H9 (cell line): ENCODE measurements around the gene SPECC1. TPM values are rescaled to one million over a fixed set of nuclear protein-coding genes. Genes with fewer than 3 reads are reported as not detected.

ENCODE experiments used
- DNase-seq: peaks from one replicate; pipeline ENCODE4 v3.0.0-alpha.2; 2017
- H2AFZ ChIP-seq: one replicate; pipeline ENCODE4 v1.6.1; 2013; ENCODE audit warnings: mild to moderate bottlenecking, low read length, control low read depth, moderate library complexity
- H2AK5ac ChIP-seq: 2 replicates; pipeline ENCODE4 v1.6.1; 2013; ENCODE audit warnings: low read length, control low read depth, mixed read lengths; ENCODE audit not compliant: insufficient read length
- H2BK120ac ChIP-seq: one replicate; pipeline ENCODE4 v1.6.1; 2013; ENCODE audit warnings: low read depth, mild to moderate bottlenecking, low read length, control low read depth, inconsistent platforms; ENCODE audit not compliant: poor library complexity, severe bottlenecking
- H2BK12ac ChIP-seq: 2 replicates; pipeline ENCODE4 v1.6.1; 2013; ENCODE audit warnings: low read length, control low read depth, mixed read lengths, low read depth; ENCODE audit not compliant: insufficient read length
- H2BK15ac ChIP-seq: 2 replicates; pipeline ENCODE4 v1.6.1; 2013; ENCODE audit warnings: low read depth, low read length, control low read depth
- H2BK20ac ChIP-seq: one replicate; pipeline ENCODE4 v1.6.1; 2013; ENCODE audit warnings: low read depth, mild to moderate bottlenecking, low read length, control low read depth, inconsistent platforms; ENCODE audit not compliant: poor library complexity, severe bottlenecking
- H2BK5ac ChIP-seq: 2 replicates; pipeline ENCODE4 v1.6.1; 2013; ENCODE audit warnings: low read length, control low read depth, mixed read lengths; ENCODE audit not compliant: insufficient read length
- H3K14ac ChIP-seq: 2 replicates; pipeline ENCODE4 v1.6.1; 2013; ENCODE audit warnings: low read length, control low read depth; ENCODE audit not compliant: insufficient read depth
- H3K18ac ChIP-seq: 2 replicates; pipeline ENCODE4 v1.6.1; 2013; ENCODE audit warnings: low read depth, mild to moderate bottlenecking, mixed read lengths, low read length, control low read depth; ENCODE audit not compliant: insufficient read length
- H3K23ac ChIP-seq: 2 replicates; pipeline ENCODE4 v1.6.1; 2013; ENCODE audit warnings: low read length, control low read depth, mixed read lengths, low read depth; ENCODE audit not compliant: insufficient read length
- H3K23me2 ChIP-seq: 2 replicates; pipeline ENCODE4 v1.6.1; 2013; ENCODE audit warnings: low read depth, mild to moderate bottlenecking, mixed read lengths, low read length, control low read depth; ENCODE audit not compliant: insufficient read length, poor library complexity, severe bottlenecking
- H3K27ac ChIP-seq: 2 replicates; pipeline ENCODE4 v1.5.1; 2013; ENCODE audit warnings: low read length, control low read depth, mixed read lengths, low read depth; ENCODE audit not compliant: insufficient read length
- H3K27me3 ChIP-seq: 2 replicates; pipeline ENCODE4 v1.6.1; 2013; ENCODE audit warnings: low read length, control low read depth, inconsistent platforms; ENCODE audit not compliant: insufficient read depth
- H3K4ac ChIP-seq: 2 replicates; pipeline ENCODE4 v1.6.1; 2013; ENCODE audit warnings: low read depth, mild to moderate bottlenecking, control low read depth, inconsistent platforms, low read length, moderate library complexity
- H3K4me1 ChIP-seq: 2 replicates; pipeline ENCODE4 v1.6.1; 2013; ENCODE audit warnings: low read length, control low read depth, inconsistent platforms; ENCODE audit not compliant: insufficient read depth
- H3K4me2 ChIP-seq: 2 replicates; pipeline ENCODE4 v1.6.1; 2013; ENCODE audit warnings: low read length, control low read depth, mixed read lengths; ENCODE audit not compliant: insufficient read length, insufficient read depth
- H3K56ac ChIP-seq: 2 replicates; pipeline ENCODE4 v1.6.1; 2013; ENCODE audit warnings: low read depth, mild to moderate bottlenecking, mixed read lengths, low read length, control low read depth; ENCODE audit not compliant: insufficient read length
- H3K79me1 ChIP-seq: 2 replicates; pipeline ENCODE4 v1.6.1; 2013; ENCODE audit warnings: low read depth, mild to moderate bottlenecking, moderate library complexity, low read length, control low read depth, inconsistent platforms; ENCODE audit not compliant: insufficient read depth, poor library complexity, severe bottlenecking
- H3K79me2 ChIP-seq: 2 replicates; pipeline ENCODE4 v1.6.1; 2013; ENCODE audit warnings: low read length, control low read depth, inconsistent platforms; ENCODE audit not compliant: insufficient read depth
- H3K9ac ChIP-seq: 2 replicates; pipeline ENCODE4 v1.6.1; 2013; ENCODE audit warnings: low read length, control low read depth, mixed read lengths; ENCODE audit not compliant: insufficient read length; ENCODE audit errors: extremely low read depth
- H3K9me3 ChIP-seq: one replicate; pipeline ENCODE4 v1.6.1; 2013; ENCODE audit warnings: low read depth, low read length, inconsistent platforms; ENCODE audit not compliant: control insufficient read depth
- H3T11ph ChIP-seq: one replicate; pipeline ENCODE4 v1.6.1; 2013; ENCODE audit warnings: mild to moderate bottlenecking, low read length, control low read depth, inconsistent platforms
- H4K20me1 ChIP-seq: one replicate; pipeline ENCODE4 v1.6.1; 2013; ENCODE audit not compliant: control insufficient read depth, insufficient read length, insufficient read depth
- H4K5ac ChIP-seq: 2 replicates; pipeline ENCODE4 v1.6.1; 2013; ENCODE audit warnings: low read depth, mild to moderate bottlenecking, mixed read lengths, low read length, control low read depth; ENCODE audit not compliant: insufficient read length
- H4K8ac ChIP-seq: replicated peaks from 2 replicates; pipeline ENCODE4 v1.6.1; 2013; ENCODE audit warnings: low read length, control low read depth, mixed read lengths, low read depth; ENCODE audit not compliant: insufficient read length
- H4K91ac ChIP-seq: 2 replicates; pipeline ENCODE4 v1.6.1; 2013; ENCODE audit warnings: low read depth, mild to moderate bottlenecking, moderate library complexity, mixed read lengths, low read length, control low read depth; ENCODE audit not compliant: insufficient read length
- H3K27ac Mint-ChIP-seq, 3 experiments: 2 replicates in 2 of 3; 3 replicates in 1 of 3; pipeline ENCODE4 v1.8.0; 2020 to 2021; ENCODE audit warnings: mixed read lengths in 3 of 3, mild to moderate bottlenecking in 1 of 3, moderate library complexity in 1 of 3
- H3K27me3 Mint-ChIP-seq: 2 replicates; pipeline ENCODE4 v1.8.0; 2021; ENCODE audit warnings: low read depth, mild to moderate bottlenecking, moderate library complexity, mixed read lengths
- H3K36me3 Mint-ChIP-seq, 3 experiments: 2 replicates in 2 of 3; 3 replicates in 1 of 3; pipeline ENCODE4 v1.8.0; 2020 to 2021; ENCODE audit warnings: low read depth in 3 of 3, mixed read lengths in 3 of 3; ENCODE audit not compliant: insufficient read depth in 1 of 3
- H3K4me1 Mint-ChIP-seq, 2 experiments: 2 replicates each; pipeline ENCODE4 v1.8.0; 2020; ENCODE audit warnings: mixed read lengths in 2 of 2
- H3K4me3 Mint-ChIP-seq, 2 experiments: 2 replicates in 1 of 2; 3 replicates in 1 of 2; pipeline ENCODE4 v1.8.0; 2020 to 2021; ENCODE audit warnings: mild to moderate bottlenecking in 2 of 2, mixed read lengths in 2 of 2, moderate library complexity in 1 of 2
- H3K9me3 Mint-ChIP-seq, 2 experiments: 2 replicates in 1 of 2; 3 replicates in 1 of 2; pipeline ENCODE4 v1.8.0; 2020; ENCODE audit warnings: mild to moderate bottlenecking in 2 of 2, mixed read lengths in 2 of 2, moderate library complexity in 1 of 2
- WGBS: extraction: QIAGEN DNeasy Blood & Tissue Kit; methylation state at CpG from one replicate; pipeline ENCODE4 v1.1.7; 2013; ENCODE audit warnings: missing lambda C conversion rate, low lambda C conversion rate, mixed read lengths; ENCODE audit not compliant: insufficient read length; ENCODE audit errors: extremely low coverage; 5-methylcytosine and 5-hydroxymethylcytosine counted together
- total RNA-seq: library from RNA; stranded (reverse); gene quantifications from 2 replicates; pipeline ENCODE4 v1.2.1, GENCODE V29; 2021
- TF ChIP-seq, protein P1 (sequence below): fragments of 200-600 bp; sonication (generic); conservative IDR thresholded peaks from 3 replicates; pipeline ENCODE4 v1.8.0; 2021; ENCODE audit warnings: antibody characterized with exemption, mild to moderate bottlenecking

The SPECC1 gene
- total RNA-seq, 1 experiment from 2014 or later: 65.7 TPM

DNA sequence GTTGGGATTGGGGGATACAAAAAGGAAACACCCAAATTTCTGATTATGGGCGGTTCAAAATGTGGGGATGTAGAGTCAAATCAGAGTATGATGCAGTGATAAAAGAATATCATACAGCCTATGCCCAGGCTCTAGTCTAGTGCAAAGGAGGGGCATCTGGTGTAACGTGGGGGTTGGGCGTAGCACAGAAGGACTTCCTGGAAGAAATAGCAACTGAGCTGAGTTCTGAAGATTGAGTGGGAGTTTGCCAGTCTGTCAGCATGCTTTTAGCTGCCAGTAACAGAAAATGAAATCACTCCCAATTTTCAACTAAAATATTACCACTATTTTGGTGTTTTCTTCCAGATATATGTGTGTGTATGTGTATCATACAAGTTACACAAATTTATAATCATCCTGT, 196.9 kb downstream of the SPECC1 start:
- Histone ChIP-seq H2BK15ac (no peak overlapping the region), H3K23ac (no peak overlapping the region), H3K14ac (no peak overlapping the region), H3K18ac (no peak overlapping the region), H2AFZ (no peak overlapping the region), H3K4ac (no peak overlapping the region), H2AK5ac (no peak overlapping the region), H2BK12ac (no peak overlapping the region), H3K79me2 (peaks cover 2% of the 10 kb centered on the region; the same call in 1 of the 2 replicates), H3K9me3 (no peaks in the 10 kb centered on the region), H3K79me1 (peaks cover 8% of the 10 kb centered on the region), H2BK120ac (no peak overlapping the region), H3K4me1 (peaks cover 21% of the 10 kb centered on the region), H3K4me2 (no peak overlapping the region), H4K20me1 (no peaks in the 10 kb centered on the region), H3K23me2 (no peaks in the 10 kb centered on the region), H3K27me3 (no peaks in the 10 kb centered on the region), H4K5ac (no peak overlapping the region), H4K8ac (no peak overlapping the region), H2BK5ac (no peak overlapping the region), H3K56ac (no peak overlapping the region), H3T11ph (no peak overlapping the region), H3K27ac (no peak overlapping the region), H4K91ac (no peak overlapping the region), H2BK20ac (no peak overlapping the region), H3K9ac (no peak overlapping the region)
- H3K4me3 Mint-ChIP-seq: no peak overlapping the region
- WGBS: no CpG with 5 or more reads among the region's 3 CpGs
- no peak for DNase-seq
- H3K9me3 Mint-ChIP-seq: no peaks in the 10 kb centered on the region
- H3K27me3 Mint-ChIP-seq: no peaks in the 10 kb centered on the region; the same call in 1 of the 2 replicates
- H3K4me1 Mint-ChIP-seq: peaks cover 47 to 57% of the 10 kb centered on the region in 2 experiments
- H3K36me3 Mint-ChIP-seq: peaks cover 15 to 21% (median 21%) of the 10 kb centered on the region in 3 experiments; a peak in 6 of 7 replicates
- H3K27ac Mint-ChIP-seq: peak overlapping the region in 1 of 3 experiments; percentile 21; a peak in 2 of 7 replicates
- TF ChIP-seq, protein P1, sequence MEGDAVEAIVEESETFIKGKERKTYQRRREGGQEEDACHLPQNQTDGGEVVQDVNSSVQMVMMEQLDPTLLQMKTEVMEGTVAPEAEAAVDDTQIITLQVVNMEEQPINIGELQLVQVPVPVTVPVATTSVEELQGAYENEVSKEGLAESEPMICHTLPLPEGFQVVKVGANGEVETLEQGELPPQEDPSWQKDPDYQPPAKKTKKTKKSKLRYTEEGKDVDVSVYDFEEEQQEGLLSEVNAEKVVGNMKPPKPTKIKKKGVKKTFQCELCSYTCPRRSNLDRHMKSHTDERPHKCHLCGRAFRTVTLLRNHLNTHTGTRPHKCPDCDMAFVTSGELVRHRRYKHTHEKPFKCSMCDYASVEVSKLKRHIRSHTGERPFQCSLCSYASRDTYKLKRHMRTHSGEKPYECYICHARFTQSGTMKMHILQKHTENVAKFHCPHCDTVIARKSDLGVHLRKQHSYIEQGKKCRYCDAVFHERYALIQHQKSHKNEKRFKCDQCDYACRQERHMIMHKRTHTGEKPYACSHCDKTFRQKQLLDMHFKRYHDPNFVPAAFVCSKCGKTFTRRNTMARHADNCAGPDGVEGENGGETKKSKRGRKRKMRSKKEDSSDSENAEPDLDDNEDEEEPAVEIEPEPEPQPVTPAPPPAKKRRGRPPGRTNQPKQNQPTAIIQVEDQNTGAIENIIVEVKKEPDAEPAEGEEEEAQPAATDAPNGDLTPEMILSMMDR: no peak
